ENCODE results near the gene C8G. TPM values are rescaled to one million over a fixed set of nuclear protein-coding genes. Genes with fewer than 3 reads are reported as not detected.
A peak's percentile ranks its signal among the peaks of the same experiment; 100 is the strongest.

Gene C8G
- total and polyA plus RNA-seq, 2 of the 13 experiments (the other 11 are each of a cell fraction or from before 2014, with no cell fraction given): 4.9 to 12.8 TPM

DNA sequence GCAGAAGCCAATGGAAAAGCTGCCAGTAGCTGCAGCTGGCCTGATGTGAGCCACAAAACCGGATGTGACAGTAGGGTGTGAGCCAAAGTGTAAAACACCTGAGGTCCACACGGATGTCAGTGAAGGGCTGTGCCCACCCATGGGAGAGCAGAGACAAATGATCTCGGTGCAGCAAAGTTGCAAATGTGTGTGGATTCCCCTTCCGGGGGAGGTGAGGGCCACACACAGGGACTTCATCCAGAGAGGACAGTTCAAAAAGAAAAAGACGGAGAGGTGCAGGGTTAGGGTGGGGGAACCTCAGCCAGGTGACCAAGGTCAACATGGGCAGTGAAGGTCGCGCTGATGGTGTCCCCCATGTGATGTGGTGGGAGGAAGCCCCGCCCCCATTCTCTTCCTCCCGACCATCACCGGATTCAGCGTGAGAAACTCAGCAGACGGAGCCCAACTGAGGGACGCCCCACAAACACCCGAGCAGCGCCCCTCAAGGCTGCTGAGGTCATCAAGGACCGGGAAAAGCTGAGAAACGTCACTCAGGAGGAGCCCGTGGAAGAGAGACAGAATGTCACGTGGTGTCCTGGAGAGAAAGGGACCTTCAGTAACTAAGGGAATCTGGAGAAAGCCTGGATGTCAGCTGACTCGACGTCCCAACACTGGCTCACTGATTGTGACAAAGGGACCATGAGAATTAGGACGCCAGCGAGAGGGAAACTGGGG is 20.9 kb downstream of the C8G start (continued):
- no peak for TF ChIP-seq NFE2 (CRISPR knock-in tag; IDR thresholded peaks at IDR 0.05)
- TF ChIP-seq HCFC1 (IDR thresholded peaks at IDR 0.05; ENCODE audit: low read depth, low read length): no peak
- TF ChIP-seq, protein P1, sequence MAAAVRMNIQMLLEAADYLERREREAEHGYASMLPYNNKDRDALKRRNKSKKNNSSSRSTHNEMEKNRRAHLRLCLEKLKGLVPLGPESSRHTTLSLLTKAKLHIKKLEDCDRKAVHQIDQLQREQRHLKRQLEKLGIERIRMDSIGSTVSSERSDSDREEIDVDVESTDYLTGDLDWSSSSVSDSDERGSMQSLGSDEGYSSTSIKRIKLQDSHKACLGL (CRISPR knock-in tag; IDR thresholded peaks at IDR 0.05): no peak
- TF ChIP-seq RELA (CRISPR knock-in tag; IDR thresholded peaks at IDR 0.05): no peak
- TF ChIP-seq RAD51 (IDR thresholded peaks at IDR 0.05; ENCODE audit: borderline replicate concordance): peak; percentile 53; the same call in 1 of the 2 replicates
- no peak for TF ChIP-seq KLF16 (CRISPR knock-in tag; IDR thresholded peaks at IDR 0.05)
- TF ChIP-seq CREB1 (IDR thresholded peaks at IDR 0.05): peak; percentile 36; the same call in 1 of the 2 replicates
- no peak for TF ChIP-seq CREB1 (CRISPR knock-in tag; IDR thresholded peaks at IDR 0.05)
- TF ChIP-seq, protein P2, sequence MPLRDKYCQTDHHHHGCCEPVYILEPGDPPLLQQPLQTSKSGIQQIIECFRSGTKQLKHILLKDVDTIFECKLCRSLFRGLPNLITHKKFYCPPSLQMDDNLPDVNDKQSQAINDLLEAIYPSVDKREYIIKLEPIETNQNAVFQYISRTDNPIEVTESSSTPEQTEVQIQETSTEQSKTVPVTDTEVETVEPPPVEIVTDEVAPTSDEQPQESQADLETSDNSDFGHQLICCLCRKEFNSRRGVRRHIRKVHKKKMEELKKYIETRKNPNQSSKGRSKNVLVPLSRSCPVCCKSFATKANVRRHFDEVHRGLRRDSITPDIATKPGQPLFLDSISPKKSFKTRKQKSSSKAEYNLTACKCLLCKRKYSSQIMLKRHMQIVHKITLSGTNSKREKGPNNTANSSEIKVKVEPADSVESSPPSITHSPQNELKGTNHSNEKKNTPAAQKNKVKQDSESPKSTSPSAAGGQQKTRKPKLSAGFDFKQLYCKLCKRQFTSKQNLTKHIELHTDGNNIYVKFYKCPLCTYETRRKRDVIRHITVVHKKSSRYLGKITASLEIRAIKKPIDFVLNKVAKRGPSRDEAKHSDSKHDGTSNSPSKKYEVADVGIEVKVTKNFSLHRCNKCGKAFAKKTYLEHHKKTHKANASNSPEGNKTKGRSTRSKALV (CRISPR knock-in tag; IDR thresholded peaks at IDR 0.05): no peak
- no peak for TF ChIP-seq CHD2 (IDR thresholded peaks at IDR 0.05; ENCODE audit: low read depth, low read length)
- TF ChIP-seq, protein P3, sequence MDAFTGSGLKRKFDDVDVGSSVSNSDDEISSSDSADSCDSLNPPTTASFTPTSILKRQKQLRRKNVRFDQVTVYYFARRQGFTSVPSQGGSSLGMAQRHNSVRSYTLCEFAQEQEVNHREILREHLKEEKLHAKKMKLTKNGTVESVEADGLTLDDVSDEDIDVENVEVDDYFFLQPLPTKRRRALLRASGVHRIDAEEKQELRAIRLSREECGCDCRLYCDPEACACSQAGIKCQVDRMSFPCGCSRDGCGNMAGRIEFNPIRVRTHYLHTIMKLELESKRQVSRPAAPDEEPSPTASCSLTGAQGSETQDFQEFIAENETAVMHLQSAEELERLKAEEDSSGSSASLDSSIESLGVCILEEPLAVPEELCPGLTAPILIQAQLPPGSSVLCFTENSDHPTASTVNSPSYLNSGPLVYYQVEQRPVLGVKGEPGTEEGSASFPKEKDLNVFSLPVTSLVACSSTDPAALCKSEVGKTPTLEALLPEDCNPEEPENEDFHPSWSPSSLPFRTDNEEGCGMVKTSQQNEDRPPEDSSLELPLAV (CRISPR knock-in tag; conservative IDR thresholded peaks at IDR 0.05; ENCODE audit: low read depth): no peak
- TF ChIP-seq, protein P4, sequence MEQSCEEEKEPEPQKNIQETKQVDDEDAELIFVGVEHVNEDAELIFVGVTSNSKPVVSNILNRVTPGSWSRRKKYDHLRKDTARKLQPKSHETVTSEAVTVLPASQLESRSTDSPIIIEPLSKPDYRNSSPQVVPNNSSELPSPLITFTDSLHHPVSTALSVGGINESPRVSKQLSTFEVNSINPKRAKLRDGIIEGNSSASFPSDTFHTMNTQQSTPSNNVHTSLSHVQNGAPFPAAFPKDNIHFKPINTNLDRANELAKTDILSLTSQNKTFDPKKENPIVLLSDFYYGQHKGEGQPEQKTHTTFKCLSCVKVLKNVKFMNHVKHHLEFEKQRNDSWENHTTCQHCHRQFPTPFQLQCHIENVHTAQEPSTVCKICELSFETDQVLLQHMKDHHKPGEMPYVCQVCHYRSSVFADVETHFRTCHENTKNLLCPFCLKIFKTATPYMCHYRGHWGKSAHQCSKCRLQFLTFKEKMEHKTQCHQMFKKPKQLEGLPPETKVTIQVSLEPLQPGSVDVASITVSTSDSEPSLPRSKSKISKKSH (CRISPR knock-in tag; IDR thresholded peaks at IDR 0.05; ENCODE audit: borderline replicate concordance): no peak
- no peak for TF ChIP-seq KDM2A (CRISPR knock-in tag; IDR thresholded peaks at IDR 0.05; ENCODE audit: borderline replicate concordance, low read depth)
- TF ChIP-seq NFE2L2 (IDR thresholded peaks at IDR 0.05; ENCODE audit: low read length): no peak
- TF ChIP-seq RNF2 (conservative IDR thresholded peaks at IDR 0.05; ENCODE audit: low read depth): no peak
